GM12878 (cell line): Measurements from ENCODE around the gene CD200R1L. TPM values are rescaled to one million over a fixed set of nuclear protein-coding genes. Genes with fewer than 3 reads are reported as not detected.

ENCODE experiments used
- ATAC-seq: fragments of 200-7000 bp; cut with Tn5 transposase; 3 replicates; pipeline ENCODE4 v1.9.1; 2020; ENCODE audit warnings: mild to moderate bottlenecking, moderate library complexity
- BruUV-seq: library from RNA; stranded (reverse); fragments of 400-500 nt; replicated peaks from 2 replicates; lab custom pipeline; 2021; lab: Mats Ljungman, UMichigan
- CTCF ChIA-PET: fragments of 300-600 bp; sonication (Branson Sonifier 250); formaldehyde crosslinking; extraction: SDS; loops from one replicate; lab custom pipeline; 2021; ENCODE audit warnings: inconsistent platforms; lab: Yijun Ruan, JAX
- POLR2A ChIA-PET: fragments of 350-600 bp; formaldehyde crosslinking; extraction: SDS; loops from one replicate; lab custom pipeline; 2021; ENCODE audit warnings: inconsistent platforms; lab: Charles Lee
- RAD21 ChIA-PET: fragments of 300-600 bp; sonication (Branson Sonifier 250); formaldehyde crosslinking; loops from one replicate; lab custom pipeline; 2023; ENCODE audit warnings: antibody characterized with exemption; ENCODE audit not compliant: unreplicated experiment; lab: Charles Lee
- SMC1A ChIA-PET: fragments of 300-600 bp; sonication (Branson Sonifier 250); formaldehyde crosslinking; loops from one replicate; lab custom pipeline; 2023; ENCODE audit not compliant: unreplicated experiment, uncharacterized antibody; lab: Charles Lee
- DNase-seq: peaks from one replicate; pipeline ENCODE4 v3.0.0-alpha.2; 2011; ENCODE audit warnings: low read depth, low spot score
- FAIRE-seq: peaks from 3 replicates; lab custom pipeline; 2011; peaks lifted over from hg19 to GRCh38; lab: Jason Lieb, UNC
- H2AFZ ChIP-seq: 2 replicates; pipeline ENCODE4 v1.6.0; 2011; ENCODE audit warnings: low read depth, low read length, control low read depth; ENCODE audit not compliant: control insufficient read depth
- H3K27ac ChIP-seq: 2 replicates; pipeline ENCODE4 v1.5.1; 2011; ENCODE audit warnings: control low read depth; ENCODE audit not compliant: control insufficient read depth, insufficient read depth
- H3K27me3 ChIP-seq, 2 experiments: replicated peaks in 1 of 2; 2 replicates each; pipeline versions ENCODE4 v1.6.0 to v1.6.1; 2011; ENCODE audit warnings: low read length in 1 of 2; ENCODE audit not compliant: control insufficient read depth in 2 of 2, insufficient read depth in 2 of 2
- H3K36me3 ChIP-seq, 2 experiments: 2 replicates each; pipeline ENCODE4 v1.5.1; 2011; ENCODE audit warnings: low read length in 1 of 2; ENCODE audit not compliant: control insufficient read depth in 2 of 2, insufficient read depth in 2 of 2
- H3K4me1 ChIP-seq: 2 replicates; pipeline ENCODE4 v1.6.1; 2011; ENCODE audit warnings: mild to moderate bottlenecking, low read length, moderate library complexity, mixed read lengths; ENCODE audit not compliant: control insufficient read depth, insufficient read depth
- H3K4me2 ChIP-seq: 2 replicates; pipeline ENCODE4 v1.6.0; 2011; ENCODE audit warnings: control low read depth; ENCODE audit not compliant: control insufficient read depth, insufficient read depth
- H3K4me3 ChIP-seq: fragments of 200-600 bp; sonication (generic); 2 replicates; pipeline ENCODE4 v1.5.1; 2016
- H3K79me2 ChIP-seq: 2 replicates; pipeline ENCODE4 v1.6.0; 2011; ENCODE audit warnings: low read length; ENCODE audit not compliant: control insufficient read depth, insufficient read depth
- H3K9ac ChIP-seq: 2 replicates; pipeline ENCODE4 v1.8.0; 2011; ENCODE audit warnings: low read length, control low read depth, mixed read lengths; ENCODE audit not compliant: control insufficient read depth, insufficient read depth
- H3K9me3 ChIP-seq: replicated peaks from 3 replicates; pipeline ENCODE4 v1.5.1; 2011; ENCODE audit warnings: mild to moderate bottlenecking, low read length; ENCODE audit not compliant: control insufficient read depth, insufficient read depth
- H4K20me1 ChIP-seq: 2 replicates; pipeline ENCODE4 v1.6.0; 2011; ENCODE audit not compliant: control insufficient read depth, insufficient read depth
- ATF3 ChIP-seq: IDR thresholded peaks from 2 replicates; pipeline ENCODE4 v1.6.1; 2011; ENCODE audit warnings: low read depth, mild to moderate bottlenecking, low read length, moderate library complexity, borderline replicate concordance; ENCODE audit errors: extremely low read depth
- E2F4 ChIP-seq: IDR thresholded peaks from 2 replicates; pipeline ENCODE4 v1.6.1; 2012; ENCODE audit warnings: low read depth, low read length, improper control_type of control experiment
- EED ChIP-seq: sonication (generic); IDR thresholded peaks from 2 replicates; pipeline ENCODE4 v1.6.1; 2016; ENCODE audit warnings: antibody characterized with exemption, low read depth
- MEF2B ChIP-seq: fragments of 450-650 bp; IDR thresholded peaks from 2 replicates; pipeline ENCODE4 v1.6.1; 2018; ENCODE audit warnings: mild to moderate bottlenecking, moderate library complexity; ENCODE audit not compliant: partially characterized antibody, poor library complexity, severe bottlenecking
- PAX8 ChIP-seq: fragments of 450-650 bp; IDR thresholded peaks from 2 replicates; pipeline ENCODE4 v1.6.1; 2017; ENCODE audit warnings: mild to moderate bottlenecking, moderate library complexity
- PKNOX1 ChIP-seq: fragments of 450-650 bp; IDR thresholded peaks from 2 replicates; pipeline ENCODE4 v1.6.1; 2016; ENCODE audit warnings: mild to moderate bottlenecking
- RBBP5 ChIP-seq: fragments of 200-600 bp; sonication (generic); conservative IDR thresholded peaks from 2 replicates; pipeline ENCODE4 v1.6.1; 2016
- REST ChIP-seq: IDR thresholded peaks from 2 replicates; pipeline ENCODE4 v1.6.1; 2012; ENCODE audit warnings: mild to moderate bottlenecking, low read depth, low read length
- SIX5 ChIP-seq: IDR thresholded peaks from 2 replicates; pipeline ENCODE4 v1.6.1; 2011; ENCODE audit warnings: mild to moderate bottlenecking, low read depth, low read length, moderate library complexity; ENCODE audit not compliant: severe bottlenecking
- SMAD5 ChIP-seq: IDR thresholded peaks from 2 replicates; pipeline ENCODE4 v1.6.1; 2016; ENCODE audit warnings: antibody characterized with exemption, low read depth
- SMARCA5 ChIP-seq: fragments of 450-650 bp; IDR thresholded peaks from 2 replicates; pipeline ENCODE4 v1.6.1; 2017; ENCODE audit warnings: mild to moderate bottlenecking
- SPI1 ChIP-seq: IDR thresholded peaks from 2 replicates; pipeline ENCODE4 v1.6.1; 2011; ENCODE audit warnings: low read depth, mild to moderate bottlenecking, low read length, moderate library complexity, borderline replicate concordance; ENCODE audit not compliant: insufficient read depth
- SREBF1 ChIP-seq: IDR thresholded peaks from 2 replicates; pipeline ENCODE4 v1.6.1; 2012; ENCODE audit warnings: mild to moderate bottlenecking, low read length
- WGBS: methylation state at CpG from one replicate; pipeline ENCODE4 v1.1.6; 2016; ENCODE audit warnings: low lambda C conversion rate; ENCODE audit not compliant: insufficient replicate concordance, insufficient coverage; ENCODE audit errors: missing lambda C conversion rate; 5-methylcytosine and 5-hydroxymethylcytosine counted together
- in situ Hi-C: fragments of 300-500 bp; cut with MboI; formaldehyde crosslinking; loops from 9 replicates; pipeline ENCODE4 v1.14.3; 2018; ENCODE audit warnings: mixed read lengths
- intact Hi-C: fragments of 100-400 bp; cut with micrococcal nuclease; formaldehyde crosslinking; loops from one replicate; pipeline ENCODE4 v1.14.2; 2022; ENCODE audit not compliant: unreplicated experiment
- polyA plus RNA-seq, 11 experiments: library from polyadenylated mRNA; depleted of rRNA in 4 of 11; unstranded in 6 of 11; stranded (reverse) in 5 of 11; fragments of >200 nt; fragmentation: Nextera tagmentation in 4 of 11; fragmentation: Illumina TruSeq in 1 of 11; extraction: Ambion mirVana in 4 of 11; extraction: Trizol in 1 of 11; gene quantifications; 1 replicate in 1 of 11; 2 replicates in 10 of 11; pipeline versions ENCODE4 v1.2.1 to v1.2.3, GENCODE V29; 2011 to 2016; ENCODE audit warnings: inconsistent platforms in 2 of 11, missing spikeins in 2 of 11, low read depth in 1 of 11
- total RNA-seq, 4 experiments: library from RNA; depleted of rRNA in 3 of 4; stranded (reverse); fragments of >200 nt in 3 of 4; fragmentation: Illumina TruSeq in 1 of 4; extraction: Trizol in 1 of 4; gene quantifications; 2 replicates each; pipeline versions ENCODE4 v1.2.1 to v1.2.3, GENCODE V29; 2013 to 2021

Gene CD200R1L
- total and polyA plus RNA-seq, 10 of the 15 experiments (the other 5 are each of a cell fraction or from before 2014, with no cell fraction given), result 0.41 TPM; not detected in 9

- Histone ChIP-seq H3K36me3 (no peaks in the 10 kb centered on the region), H3K9me3 (no peaks in the 10 kb centered on the region; the same call in 2 of the 3 replicates), H3K9ac (no peak overlapping the region)
- TF ChIP-seq E2F4 (no peak), SMAD5 (no peak), SPI1 (no peak), ATF3 (no peak), SREBF1 (no peak), SMARCA5 (no peak), MEF2B (no peak), SIX5 (no peak), EED (no peak), PKNOX1 (no peak), REST (no peak), RBBP5 (no peak), PAX8 (no peak)
- TF ChIP-seq, all 136 proteins: peak for 0
- in situ Hi-C loops (no loop called here), intact Hi-C loops (loop anchor here (5.0 kb wide), 2 partner anchors 80 to 160 kb away; no protein-coding TSS in a partner anchor)
- POLR2A ChIA-PET, result no interaction called here
- WGBS, result 59% methylated on average over 8 of the region's 8 CpGs
- no peak overlapping the region for H3K4me3 ChIP-seq
- FAIRE-seq (no peak), DNase-seq (no peak), ATAC-seq (no peak)
- no peak overlapping the region for H2AFZ ChIP-seq
- no peak overlapping the region for H3K4me2 ChIP-seq
- no peak overlapping the region for H3K27ac ChIP-seq
- SMC1A ChIA-PET, result interaction anchor here (1.0 to 1.8 kb wide), 4 partner anchors 74 to 167 kb away, joined by 3 to 9 read pairs (median 4); no protein-coding TSS in a partner anchor
- no peaks in the 10 kb centered on the region for H4K20me1 ChIP-seq
- peaks cover 14% of the 10 kb centered on the region for H3K4me1 ChIP-seq
- CTCF ChIA-PET, result interaction anchor here (1.4 to 3.0 kb wide), 3 partner anchors 77 to 169 kb away, joined by 4 to 30 read pairs (median 4); no protein-coding TSS in a partner anchor
- no TSS peak for BruUV-seq
- H3K79me2 ChIP-seq, result no peaks in the 10 kb centered on the region
- H3K27me3 ChIP-seq, result no peaks in the 10 kb centered on the region; a peak in 1 of 4 replicates
- RAD21 ChIA-PET, result no interaction called here
Measured at GRCh38 chr3:112811917-112812660, 34.6 kb downstream of the CD200R1L start.
